HepG2 (cell line): ENCODE data around the gene RBMS2. TPM values are rescaled to one million over a fixed set of nuclear protein-coding genes. Genes with fewer than 3 reads are reported as not detected.

Experiments
- HNF1B ChIP-seq: sonication (generic); formaldehyde crosslinking; IDR thresholded peaks from 2 replicates; pipeline ENCODE4 v1.5.1; 2020; ENCODE audit warnings: mild to moderate bottlenecking, moderate library complexity, missing genetic modification reagents
- MXD4 ChIP-seq: IDR thresholded peaks from 2 replicates; pipeline ENCODE4 v1.6.1; 2016; ENCODE audit warnings: mild to moderate bottlenecking, missing biosample characterization, missing genetic modification reagents
- NFAT5 ChIP-seq: sonication (generic); formaldehyde crosslinking; IDR thresholded peaks from 2 replicates; pipeline ENCODE4 v1.4.0; 2020; ENCODE audit warnings: missing genetic modification reagents
- PITX1 ChIP-seq: sonication (generic); formaldehyde crosslinking; IDR thresholded peaks from 2 replicates; pipeline ENCODE4 v1.5.1; 2020; ENCODE audit warnings: mild to moderate bottlenecking, missing genetic modification reagents
- PRDM4 ChIP-seq: sonication (generic); formaldehyde crosslinking; IDR thresholded peaks from 2 replicates; pipeline ENCODE4 v1.9.0; 2021; ENCODE audit warnings: missing genetic modification reagents, borderline replicate concordance
- REL ChIP-seq: sonication (generic); formaldehyde crosslinking; conservative IDR thresholded peaks from 2 replicates; pipeline ENCODE4 v1.8.0; 2022; ENCODE audit warnings: mild to moderate bottlenecking, missing genetic modification reagents, moderate library complexity
- USF2 ChIP-seq, 2 experiments: sonication (generic) in 1 of 2; formaldehyde crosslinking in 1 of 2; IDR thresholded peaks; 2 replicates each; pipeline versions ENCODE4 v1.5.1 to v1.6.1; 2011 to 2020; ENCODE audit warnings: borderline replicate concordance in 1 of 2, low read depth in 1 of 2, low read length in 1 of 2, mild to moderate bottlenecking in 1 of 2, missing genetic modification reagents in 1 of 2, moderate library complexity in 1 of 2
- YEATS2 ChIP-seq: sonication (generic); formaldehyde crosslinking; IDR thresholded peaks from 2 replicates; pipeline ENCODE4 v1.4.0; 2020; ENCODE audit warnings: missing genetic modification reagents, borderline replicate concordance
- YY1 ChIP-seq: IDR thresholded peaks from 2 replicates; pipeline ENCODE4 v1.6.1; 2011; ENCODE audit warnings: low read length, low read depth, moderate library complexity, mild to moderate bottlenecking; ENCODE audit not compliant: insufficient read depth, insufficient replicate concordance
- ZNF232 ChIP-seq: sonication (generic); formaldehyde crosslinking; IDR thresholded peaks from 2 replicates; pipeline ENCODE4 v1.4.0; 2020; ENCODE audit warnings: missing genetic modification reagents, borderline replicate concordance
- ZNF256 ChIP-seq: sonication (generic); formaldehyde crosslinking; conservative IDR thresholded peaks from 2 replicates; pipeline ENCODE4 v1.4.0; 2020; ENCODE audit warnings: missing genetic modification reagents
- ZNF260 ChIP-seq: sonication (generic); formaldehyde crosslinking; IDR thresholded peaks from 2 replicates; pipeline ENCODE4 v1.4.0; 2020; ENCODE audit warnings: missing genetic modification reagents, low read depth, mild to moderate bottlenecking, borderline replicate concordance
- ZNF333 ChIP-seq: sonication (generic); formaldehyde crosslinking; IDR thresholded peaks from 2 replicates; pipeline ENCODE4 v1.4.0; 2020; ENCODE audit warnings: mild to moderate bottlenecking, missing genetic modification reagents, borderline replicate concordance
- ZNF33B ChIP-seq: sonication (generic); formaldehyde crosslinking; IDR thresholded peaks from 2 replicates; pipeline ENCODE4 v1.5.1; 2020; ENCODE audit warnings: mild to moderate bottlenecking, missing genetic modification reagents
- ZNF350 ChIP-seq: sonication (generic); formaldehyde crosslinking; IDR thresholded peaks from 2 replicates; pipeline ENCODE4 v1.4.0; 2020; ENCODE audit warnings: mild to moderate bottlenecking, low read depth, missing genetic modification reagents, borderline replicate concordance
- ZNF589 ChIP-seq: sonication (generic); formaldehyde crosslinking; conservative IDR thresholded peaks from 2 replicates; pipeline ENCODE4 v1.8.0; 2022; ENCODE audit warnings: mild to moderate bottlenecking, moderate library complexity, missing genetic modification reagents
- polyA plus RNA-seq, 8 experiments: library from polyadenylated mRNA; depleted of rRNA in 3 of 8; stranded (reverse) in 7 of 8; unstranded in 1 of 8; fragments of >200 nt; fragmentation: Illumina TruSeq in 4 of 8; extraction: Trizol in 4 of 8; gene quantifications; 2 replicates each; pipeline versions ENCODE4 v1.2.1 to v1.2.3, GENCODE V29; 2011 to 2016; ENCODE audit warnings: low read depth in 4 of 8, missing spikeins in 1 of 8, mixed read lengths in 1 of 8; ENCODE audit not compliant: insufficient read depth in 1 of 8
- total RNA-seq, 5 experiments: library from RNA; depleted of rRNA; stranded (reverse); fragments of >200 nt; fragmentation: Illumina TruSeq; extraction: Trizol; gene quantifications; 2 replicates each; pipeline ENCODE4 v1.2.3, GENCODE V29; 2016; ENCODE audit warnings: low read depth in 1 of 5

The RBMS2 gene
- total and polyA plus RNA-seq, 2 of the 13 experiments (the other 11 are each of a cell fraction or from before 2014, with no cell fraction given): 0.53 to 7.4 TPM

- TF ChIP-seq NFAT5 (CRISPR knock-in tag) (no peak), ZNF260 (no peak), YEATS2 (CRISPR knock-in tag) (no peak; the same call in 1 of the 2 replicates), ZNF232 (CRISPR knock-in tag) (no peak), ZNF256 (no peak), ZNF33B (CRISPR knock-in tag) (no peak), ZNF333 (CRISPR knock-in tag) (no peak), PITX1 (CRISPR knock-in tag) (no peak; the same call in 1 of the 2 replicates), MXD4 (CRISPR knock-in tag) (no peak; the same call in 1 of the 2 replicates), ZNF350 (CRISPR knock-in tag) (0 out of 2 replicates have a peak, but pooled peaks have one; percentile 41), USF2 (IDR thresholded peaks at IDR 0.05; ENCODE audit: low read depth, low read length) (no peak), USF2 (CRISPR knock-in tag; IDR thresholded peaks at IDR 0.05; ENCODE audit: borderline replicate concordance) (no peak), HNF1B (CRISPR knock-in tag) (peak; percentile 50; the same call in 1 of the 2 replicates), YY1 (no peak), PRDM4 (CRISPR knock-in tag) (no peak), ZNF589 (CRISPR knock-in tag) (0 out of 2 replicates have a peak, but pooled peaks have one; percentile 23), REL (no peak)
Observed at GRCh38 chr12:56634242-56634836, 112.7 kb downstream of the RBMS2 start (continued).
